Pancreas (tissue), 10 donors: ENCODE measurements around the gene AOAH. TPM values are rescaled to one million over a fixed set of nuclear protein-coding genes. Genes with fewer than 3 reads are reported as not detected.

Experiments used
- ATAC-seq, 4 donors: fragments of 200-7000 bp; cut with Tn5 transposase; one replicate each; pipeline versions ENCODE4 v1.8.0 to v1.9.1; 2020; ENCODE audit warnings: mild to moderate bottlenecking in 4 of 4, moderate library complexity in 4 of 4
- DNase-seq, 6 donors: peaks; one replicate each; pipeline ENCODE4 v3.0.0-alpha.2; 2020
- FAIRE-seq: peaks from 2 replicates; lab custom pipeline; 2012; peaks lifted over from hg19 to GRCh38; lab: Jason Lieb, UNC
- H3K27ac ChIP-seq, 4 donors: fragments of 200-600 bp; sonication (generic); 1 replicate in 3 of 4; 2 replicates in 1 of 4; pipeline versions ENCODE4 v1.5.0 to v1.8.0; 2020
- H3K27me3 ChIP-seq, 4 donors: fragments of 200-600 bp; one replicate each; pipeline ENCODE4 v1.8.0; 2021
- H3K36me3 ChIP-seq, 3 donors: fragments of 200-600 bp; sonication (generic) in 1 of 3; one replicate each; pipeline versions ENCODE4 v1.5.0 to v1.8.0; 2020 to 2021
- H3K4me1 ChIP-seq, 3 donors: fragments of 200-600 bp; one replicate each; pipeline ENCODE4 v1.8.0; 2021
- H3K4me3 ChIP-seq, 4 donors: fragments of 200-600 bp; sonication (generic) in 2 of 4; one replicate each; pipeline versions ENCODE4 v1.5.0 to v1.8.0; 2020 to 2021
- H3K9me3 ChIP-seq, 4 donors: fragments of 200-600 bp; one replicate each; pipeline ENCODE4 v1.8.0; 2021
- WGBS, 2 donors: extraction: QIAGEN DNeasy Blood & Tissue Kit; methylation state at CpG; one replicate each; pipeline ENCODE4 v1.1.7; 2013; 5-methylcytosine and 5-hydroxymethylcytosine counted together
- intact Hi-C, 3 donors: fragments of 100-400 bp; cut with DNase I; formaldehyde crosslinking; loops; one replicate each; pipeline versions ENCODE4 v1.11.1 to v1.14.2; 2022
- polyA plus RNA-seq, 2 donors: library from polyadenylated mRNA; stranded (reverse); fragments of 200-250 nt; gene quantifications; one replicate each; pipeline ENCODE4 v1.2.3, GENCODE V29; 2013
- total RNA-seq, 6 donors: library from RNA; stranded (reverse); fragmentation: NEBNext Ultra II Directional in 4 of 6; extraction: Animal tissue kit (Norgen Biotek cat#: 25700) in 4 of 6; gene quantifications; one replicate each; pipeline versions ENCODE4 v1.2.1 to v1.2.4, GENCODE V29; 2021 to 2023
- TF ChIP-seq, protein P1 (sequence below), 4 donors: fragments of 200-600 bp; sonication (generic) in 3 of 4; IDR thresholded peaks; one replicate each; pipeline versions ENCODE4 v1.5.0 to v1.8.0; 2021; ENCODE audit warnings: antibody characterized with exemption in 4 of 4
- donor health status: healthy with polysubstance abuse.
- donor health status: DM: no; HTN: no; CAD: no; lungs with moderate emphysema.
- donor health status: DM: no; HTN: no; CAD: no.
- donor health status: control.
- donor health status: control.
- donor health status: Bipolar disorder and iron deficiency.
- donor health status: DM: yes; HTN: yes; CAD: no.
- donor health status: DM: no; HTN: no; CAD: no.
- donor health status: DM: no; HTN: no; CAD: no.
- donor health status: DM: yes; HTN: yes; CAD: no.

The AOAH gene
- total and polyA plus RNA-seq, 8 donors = 0.79 to 9.0 (median 2.1) TPM

DNA sequence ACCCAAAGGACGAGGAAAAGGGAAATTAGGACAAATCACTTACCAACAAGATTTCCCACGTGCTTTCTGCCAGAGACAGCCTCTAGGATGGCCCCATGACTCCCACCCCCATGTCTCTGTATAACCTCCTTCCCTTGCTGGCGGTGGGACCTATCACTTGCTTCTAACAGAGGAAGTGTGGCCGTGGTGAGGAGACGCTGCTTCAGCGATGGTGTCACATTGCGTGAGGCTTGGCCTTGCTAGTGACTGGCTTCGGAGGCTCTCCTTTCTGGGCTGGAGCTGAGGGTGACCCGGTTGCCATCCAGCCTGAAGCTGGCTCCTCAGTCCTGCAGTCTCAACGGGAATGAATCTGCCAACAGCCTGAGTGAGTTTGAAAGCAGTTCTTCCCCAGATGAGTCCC is 210.9 kb downstream of the AOAH start:
- no peak for ATAC-seq
- H3K27me3 ChIP-seq = no peaks in the 10 kb centered on the region
- no peak overlapping the region for H3K4me3 ChIP-seq
- H3K36me3 ChIP-seq = no peaks in the 10 kb centered on the region
- H3K27ac ChIP-seq = no peak overlapping the region
- H3K9me3 ChIP-seq = no peaks in the 10 kb centered on the region
- TF ChIP-seq, protein P1, sequence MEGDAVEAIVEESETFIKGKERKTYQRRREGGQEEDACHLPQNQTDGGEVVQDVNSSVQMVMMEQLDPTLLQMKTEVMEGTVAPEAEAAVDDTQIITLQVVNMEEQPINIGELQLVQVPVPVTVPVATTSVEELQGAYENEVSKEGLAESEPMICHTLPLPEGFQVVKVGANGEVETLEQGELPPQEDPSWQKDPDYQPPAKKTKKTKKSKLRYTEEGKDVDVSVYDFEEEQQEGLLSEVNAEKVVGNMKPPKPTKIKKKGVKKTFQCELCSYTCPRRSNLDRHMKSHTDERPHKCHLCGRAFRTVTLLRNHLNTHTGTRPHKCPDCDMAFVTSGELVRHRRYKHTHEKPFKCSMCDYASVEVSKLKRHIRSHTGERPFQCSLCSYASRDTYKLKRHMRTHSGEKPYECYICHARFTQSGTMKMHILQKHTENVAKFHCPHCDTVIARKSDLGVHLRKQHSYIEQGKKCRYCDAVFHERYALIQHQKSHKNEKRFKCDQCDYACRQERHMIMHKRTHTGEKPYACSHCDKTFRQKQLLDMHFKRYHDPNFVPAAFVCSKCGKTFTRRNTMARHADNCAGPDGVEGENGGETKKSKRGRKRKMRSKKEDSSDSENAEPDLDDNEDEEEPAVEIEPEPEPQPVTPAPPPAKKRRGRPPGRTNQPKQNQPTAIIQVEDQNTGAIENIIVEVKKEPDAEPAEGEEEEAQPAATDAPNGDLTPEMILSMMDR (IDR thresholded peaks at IDR 0.05) = no peak
- intact Hi-C loops = no loop called here
- no peak for DNase-seq
- H3K4me1 ChIP-seq = no peaks in the 10 kb centered on the region
- 92 to 94% methylated on average over 10 of the region's 10 CpGs for WGBS, 2 donors
- FAIRE-seq = no peak

DNA sequence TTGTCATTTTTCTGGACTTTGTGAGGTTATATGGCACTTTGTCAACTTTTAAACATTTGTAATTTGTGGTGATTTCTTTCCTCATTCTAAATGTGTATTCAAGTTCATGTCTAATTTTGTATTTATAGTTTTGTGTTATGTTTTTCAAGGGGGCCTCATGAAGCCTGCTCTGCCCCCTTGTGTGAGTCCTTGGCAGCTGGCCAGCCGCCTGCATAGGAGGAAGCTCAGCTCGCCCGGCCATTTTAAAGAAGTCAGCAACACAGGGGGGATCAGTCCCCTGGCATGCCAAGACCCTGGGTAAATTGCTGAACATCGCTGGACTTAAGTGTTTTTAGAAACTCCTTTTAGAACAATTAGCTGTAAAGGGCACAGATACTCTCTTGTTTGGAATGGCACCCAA is 211.7 kb downstream of the AOAH start:
- no peaks in the 10 kb centered on the region for H3K9me3 ChIP-seq
- DNase-seq = no peak
- H3K36me3 ChIP-seq = no peaks in the 10 kb centered on the region
- 86 to 94% methylated on average over 4 of the region's 4 CpGs for WGBS, 2 donors
- TF ChIP-seq, protein P1 (IDR thresholded peaks at IDR 0.05) = no peak
- no peak for FAIRE-seq
- no peak overlapping the region for H3K4me3 ChIP-seq
- no peak for ATAC-seq
- intact Hi-C loops = no loop called here
- H3K27ac ChIP-seq = no peak overlapping the region
- H3K4me1 ChIP-seq = no peaks in the 10 kb centered on the region
- no peaks in the 10 kb centered on the region for H3K27me3 ChIP-seq

DNA sequence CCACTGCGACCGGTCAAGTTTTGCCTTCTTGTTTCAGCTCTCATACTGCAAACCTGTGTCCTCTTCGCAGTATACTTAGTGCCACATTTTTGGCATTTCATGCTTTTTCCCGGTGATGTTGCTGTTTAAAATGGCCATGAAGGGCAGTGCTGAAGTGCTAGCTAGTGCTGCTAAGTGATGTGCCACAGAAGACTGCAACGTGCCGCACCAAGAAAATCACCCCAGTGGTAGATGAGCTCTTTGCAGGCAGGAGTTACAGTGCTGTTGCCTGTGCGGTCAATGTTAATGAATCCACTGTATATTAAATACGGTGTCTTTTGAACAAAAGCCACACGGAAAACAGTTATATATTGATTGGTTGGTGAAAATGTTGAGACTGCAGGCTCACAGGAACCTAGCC is 214.3 kb downstream of the AOAH start:
- Histone ChIP-seq H3K4me1 (no peaks in the 10 kb centered on the region), H3K36me3 (no peaks in the 10 kb centered on the region), H3K9me3 (no peaks in the 10 kb centered on the region), H3K27me3 (no peaks in the 10 kb centered on the region), H3K27ac (no peak overlapping the region), H3K4me3 (no peak overlapping the region)
- intact Hi-C loops = no loop called here
- ATAC-seq (no peak), DNase-seq (no peak), FAIRE-seq (no peak)
- TF ChIP-seq, protein P1 (IDR thresholded peaks at IDR 0.05) = no peak
- 75 to 77% methylated on average over 9 of the region's 9 CpGs for WGBS, 2 donors

DNA sequence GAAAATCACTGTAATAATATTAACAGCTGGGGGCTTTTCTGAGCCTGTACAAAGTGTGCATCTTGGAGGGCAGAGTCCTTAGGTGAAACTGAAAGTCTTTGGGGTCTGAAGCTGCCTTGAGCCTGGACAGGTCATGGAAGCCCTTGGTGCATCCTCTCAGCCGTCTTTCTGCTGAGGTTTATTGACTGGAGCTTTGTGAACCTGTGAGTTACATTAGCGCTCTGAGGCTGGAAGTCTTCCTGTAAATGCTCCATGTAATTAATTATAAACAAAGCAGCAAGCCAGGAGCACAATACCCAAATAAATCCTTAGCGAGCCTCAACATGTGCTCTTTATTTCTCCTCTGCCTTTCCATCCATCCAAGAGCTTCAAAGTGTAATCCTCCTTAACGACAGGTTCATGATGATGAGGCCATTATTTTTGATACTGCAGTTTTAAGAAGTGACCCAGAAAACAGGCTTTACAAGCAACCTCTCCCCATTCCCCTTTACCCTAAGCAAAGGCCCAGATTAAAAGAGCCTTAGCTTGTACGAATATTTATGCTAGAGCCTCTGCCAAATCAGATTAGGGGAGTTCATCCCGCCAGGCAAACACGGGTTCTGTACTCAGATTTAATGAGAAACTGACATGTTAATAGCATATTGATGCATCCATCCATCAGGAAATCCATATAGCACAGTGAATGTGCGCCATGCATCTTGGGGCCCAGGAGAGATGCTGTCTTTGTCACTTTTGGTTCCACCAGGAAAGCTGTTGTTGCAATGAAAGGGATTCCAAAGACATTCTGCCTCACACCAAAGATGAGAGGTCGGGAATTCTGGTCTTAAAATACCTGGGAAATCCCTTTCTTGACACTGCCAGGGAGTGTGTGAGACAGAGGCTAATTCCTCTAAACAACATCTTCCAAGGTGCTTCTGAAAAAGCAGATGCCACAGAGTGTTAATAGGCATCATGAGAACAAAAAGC is 216.5 kb downstream of the AOAH start:
- 57 to 70% methylated on average over 9 of the region's 9 CpGs for WGBS, 2 donors
- no peak overlapping the region for H3K27ac ChIP-seq
- intact Hi-C loops = no loop called here
- H3K27me3 ChIP-seq = no peaks in the 10 kb centered on the region
- no peaks in the 10 kb centered on the region for H3K9me3 ChIP-seq
- H3K36me3 ChIP-seq = no peaks in the 10 kb centered on the region
- no peak for FAIRE-seq
- no peaks in the 10 kb centered on the region for H3K4me1 ChIP-seq
- H3K4me3 ChIP-seq = no peak overlapping the region
- no peak for ATAC-seq
- TF ChIP-seq, protein P1 (IDR thresholded peaks at IDR 0.05) = no peak
- no peak for DNase-seq

DNA sequence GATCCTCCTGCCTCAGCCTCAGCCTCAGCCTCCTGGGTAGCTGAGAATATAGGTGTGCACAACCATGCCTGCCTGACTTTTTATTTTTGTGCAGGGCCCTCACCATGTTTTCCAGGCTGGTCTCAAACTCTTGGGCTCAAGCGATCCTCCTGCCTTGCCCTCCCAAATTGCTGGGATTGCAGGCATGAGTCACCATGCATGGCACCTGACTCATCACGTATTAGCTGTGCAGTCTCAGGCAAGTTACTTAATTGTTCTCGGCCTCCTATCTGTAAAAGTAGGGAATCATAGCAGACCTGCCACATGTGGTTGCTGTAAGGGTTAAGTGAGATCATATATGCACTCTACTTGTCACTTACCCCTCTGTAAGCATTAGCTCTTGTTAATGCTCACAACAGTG is 217.5 kb downstream of the AOAH start:
- Histone ChIP-seq H3K4me1 (no peaks in the 10 kb centered on the region), H3K36me3 (no peaks in the 10 kb centered on the region), H3K4me3 (no peak overlapping the region), H3K27me3 (no peaks in the 10 kb centered on the region), H3K27ac (no peak overlapping the region), H3K9me3 (no peaks in the 10 kb centered on the region)
- no peak for ATAC-seq
- no peak for FAIRE-seq
- whole genome bisulfite sequencing, 2 donors = 92% methylated on average over 3 of the region's 3 CpGs
- TF ChIP-seq, protein P1 (IDR thresholded peaks at IDR 0.05) = no peak
- intact Hi-C loops = no loop called here
- no peak for DNase-seq
